Temporal lobe (tissue), 2 donors: Measurements from ENCODE around the gene SNX6. TPM values are rescaled to one million over a fixed set of nuclear protein-coding genes. Genes with fewer than 3 reads are reported as not detected.

Experiments used
- small RNA-seq: library from RNA; depleted of rRNA; stranded (forward); fragments of <200 nt; gene quantifications from one replicate; pipeline ENCODE3, GENCODE V24; 2014; ENCODE audit warnings: low replicate concordance
- total RNA-seq: library from RNA; depleted of rRNA; stranded (reverse); fragments of >200 nt; gene quantifications from one replicate; pipeline ENCODE4 v1.2.3, GENCODE V29; 2014

Gene SNX6
- total RNA-seq, 1 donor from 2014 or later: 68.1 TPM

Small RNAs within 50 kb of the gene (small RNA-seq; reads per million reads assigned to genes)
- not detected for gene RNU1-27P
- not detected for gene RNU1-28P
- not detected for gene RNU6-1261P

Other genes with a start within 250 kb of the SNX6 start
- gene SPTSSA, start 167.9 kb downstream of the SNX6 start, total RNA-seq: 10.1 TPM
- gene EAPP, start 90.4 kb downstream of the SNX6 start, total RNA-seq: 44.5 TPM
- gene CFL2, start 84.4 kb upstream of the SNX6 start, total RNA-seq: 40.6 TPM
- gene BAZ1A, start 245.2 kb upstream of the SNX6 start, total RNA-seq: 16.2 TPM